ENCODE results near the gene STRN3. TPM values are rescaled to one million over a fixed set of nuclear protein-coding genes. Genes with fewer than 3 reads are reported as not detected.

Gene STRN3
- total and polyA plus RNA-seq, 2 of the 8 experiments (the other 6 are each of a cell fraction or from before 2014, with no cell fraction given), result 8.7 to 38.1 TPM

GRCh38 chr14:30943694-30944093 is 82.5 kb downstream of the STRN3 start:
- WGBS, 2 experiments (ENCODE audit: extremely low coverage in 1 of 2, insufficient coverage in 1 of 2, insufficient read length in 1 of 2, insufficient replicate concordance in 2 of 2, low coverage in 1 of 2, low lambda C conversion rate in 2 of 2, missing lambda C conversion rate in 1 of 2), result 91% methylated on average over 4 of the region's 4 CpGs; no CpG with 5 or more reads in 1 of the 2 experiments
- H3K9ac ChIP-seq (replicated peaks in 1 of 4; ENCODE audit: extremely low read depth in 1 of 4, low read depth in 3 of 4, low read length in 3 of 4), result no peak overlapping the region
- H2BK120ac ChIP-seq (replicated peaks; ENCODE audit: low read depth, low read length), result no peak overlapping the region
- no peaks in the 10 kb centered on the region for H3K79me1 ChIP-seq (ENCODE audit: low read depth, low read length)
- H2BK5ac ChIP-seq (ENCODE audit: low read depth, low read length), result no peak overlapping the region
- H2BK12ac ChIP-seq (ENCODE audit: low read depth, low read length), result no peak overlapping the region
- ChIA-PET CTCF (ENCODE audit: partially characterized antibody) (interaction anchor here (0.6 to 1.3 kb wide), 2 partner anchors 139 to 187 kb away, joined by 3 to 4 read pairs; no protein-coding TSS in a partner anchor), POLR2A (ENCODE audit: partially characterized antibody) (no interaction called here)
- no peak overlapping the region for H4K5ac ChIP-seq (ENCODE audit: insufficient read length, low read depth, low read length)
- no peak overlapping the region for H2BK20ac ChIP-seq (ENCODE audit: low read length)
- no peak overlapping the region for H2AK5ac ChIP-seq (ENCODE audit: low read depth, low read length)
- no peak overlapping the region for H3K56ac ChIP-seq (replicated peaks; ENCODE audit: insufficient read length, low read depth, low read length)
- H3K4me3 ChIP-seq (ENCODE audit: extremely low read depth in 1 of 4, insufficient read depth in 2 of 4, low read depth in 3 of 4, low read length in 4 of 4), result no peak overlapping the region
- H2BK15ac ChIP-seq (ENCODE audit: low read length), result no peak overlapping the region
- no peaks in the 10 kb centered on the region for H3K23me2 ChIP-seq (ENCODE audit: low read depth, low read length)
- H3K27me3 ChIP-seq (replicated peaks in 1 of 4; ENCODE audit: control insufficient read depth in 3 of 4, extremely low read depth in 1 of 4, insufficient read depth in 3 of 4, low read length in 3 of 4), result no peaks in the 10 kb centered on the region
- no peak overlapping the region for H3K27ac ChIP-seq (ENCODE audit: low read depth, low read length)
- H4K8ac ChIP-seq (ENCODE audit: extremely low read depth, insufficient read depth, low read length), result no peak overlapping the region
- DNase-seq (ENCODE audit: low read depth in 1 of 2, low spot score in 2 of 2), result no peak
- H3K4ac ChIP-seq (replicated peaks; ENCODE audit: insufficient read length, low read depth, low read length), result no peak overlapping the region
- no peaks in the 10 kb centered on the region for H3K79me2 ChIP-seq (ENCODE audit: control insufficient read depth in 1 of 2, insufficient read depth in 2 of 2, low read length in 2 of 2)
- FAIRE-seq, result no peak
- no peak overlapping the region for H2AFZ ChIP-seq (ENCODE audit: low read length)
- no peak overlapping the region for H3K4me2 ChIP-seq (ENCODE audit: insufficient read depth in 1 of 2, low read depth in 2 of 2, low read length in 2 of 2)
- H3K18ac ChIP-seq (ENCODE audit: extremely low read depth, low read length), result no peak overlapping the region
- H4K20me1 ChIP-seq (replicated peaks in 1 of 2; ENCODE audit: control insufficient read depth in 1 of 2, insufficient read depth in 2 of 2, low read length in 2 of 2), result peaks cover 0 to 1% of the 10 kb centered on the region in 2 experiments
- H3K9me3 ChIP-seq (ENCODE audit: insufficient read depth in 2 of 2, low read depth in 1 of 2, low read length in 1 of 2), result no peaks in the 10 kb centered on the region
- no peak overlapping the region for H4K91ac ChIP-seq (replicated peaks; ENCODE audit: insufficient read length, low read length)
- peaks cover 0 to 5% (median 1%) of the 10 kb centered on the region in 4 experiments; a peak in 2 of 7 replicates for H3K4me1 ChIP-seq (replicated peaks in 1 of 4; ENCODE audit: control insufficient read depth in 3 of 4, insufficient read depth in 4 of 4, low read length in 3 of 4)
- no peak overlapping the region for H3K14ac ChIP-seq (ENCODE audit: insufficient read length)
- peaks cover 0 to 29% (median 8%) of the 10 kb centered on the region in 4 experiments; a peak in 5 of 8 replicates for H3K36me3 ChIP-seq (ENCODE audit: control insufficient read depth in 2 of 4, insufficient read depth in 4 of 4, low read length in 3 of 4)
- H3K23ac ChIP-seq (ENCODE audit: insufficient read length), result no peak overlapping the region
- TF ChIP-seq ATF3 (IDR thresholded peaks at IDR 0.05; ENCODE audit: insufficient read depth, low read depth, low read length) (no peak), NRF1 (IDR thresholded peaks at IDR 0.05; ENCODE audit: low read depth, low read length) (no peak), YY1 (IDR thresholded peaks at IDR 0.05; ENCODE audit: low read depth, low read length) (no peak), KDM4A (IDR thresholded peaks at IDR 0.05; ENCODE audit: low read depth, low read length, severe bottlenecking) (no peak), EZH2 (IDR thresholded peaks at IDR 0.05; ENCODE audit: low read depth, low read length, severe bottlenecking) (no peak), ZNF274 (IDR thresholded peaks at IDR 0.05; ENCODE audit: borderline replicate concordance, extremely low read depth, low read length) (no peak), HDAC6 (IDR thresholded peaks at IDR 0.05; ENCODE audit: low read depth, low read length) (no peak), RBBP5 (IDR thresholded peaks at IDR 0.05; ENCODE audit: borderline replicate concordance, low read depth, low read length) (no peak)

All from H1 (cell line).